ENCODE results near the gene TMPRSS5.

The TMPRSS5 gene

DNA sequence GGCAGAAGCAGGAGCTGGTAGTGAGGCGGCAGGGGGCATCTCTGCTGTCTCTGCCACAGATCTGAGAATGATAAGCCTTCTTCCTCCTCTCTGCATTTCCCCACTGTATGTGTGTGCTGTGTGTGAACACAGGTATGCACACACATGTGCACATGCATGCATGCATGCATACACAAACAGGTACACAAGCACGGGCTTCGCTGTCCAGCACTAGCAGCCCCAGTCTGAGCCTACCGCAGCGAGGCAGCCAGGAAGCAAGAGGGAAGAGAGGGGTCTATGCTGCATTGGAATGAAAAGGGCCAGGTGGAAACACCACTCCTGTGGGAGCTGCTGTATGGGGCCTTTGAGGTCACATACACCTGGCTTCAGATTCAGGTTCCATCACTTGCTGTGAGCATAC lies 62.4 kb downstream of the TMPRSS5 start:
- H3K36me3 ChIP-seq, result no peaks in the 10 kb centered on the region
- H3K4me1 ChIP-seq (ENCODE audit: control insufficient read depth in 1 of 2, insufficient read depth in 1 of 2, low read depth in 1 of 2, low read length in 1 of 2), result no peaks in the 10 kb centered on the region
- TF ChIP-seq, protein P1, sequence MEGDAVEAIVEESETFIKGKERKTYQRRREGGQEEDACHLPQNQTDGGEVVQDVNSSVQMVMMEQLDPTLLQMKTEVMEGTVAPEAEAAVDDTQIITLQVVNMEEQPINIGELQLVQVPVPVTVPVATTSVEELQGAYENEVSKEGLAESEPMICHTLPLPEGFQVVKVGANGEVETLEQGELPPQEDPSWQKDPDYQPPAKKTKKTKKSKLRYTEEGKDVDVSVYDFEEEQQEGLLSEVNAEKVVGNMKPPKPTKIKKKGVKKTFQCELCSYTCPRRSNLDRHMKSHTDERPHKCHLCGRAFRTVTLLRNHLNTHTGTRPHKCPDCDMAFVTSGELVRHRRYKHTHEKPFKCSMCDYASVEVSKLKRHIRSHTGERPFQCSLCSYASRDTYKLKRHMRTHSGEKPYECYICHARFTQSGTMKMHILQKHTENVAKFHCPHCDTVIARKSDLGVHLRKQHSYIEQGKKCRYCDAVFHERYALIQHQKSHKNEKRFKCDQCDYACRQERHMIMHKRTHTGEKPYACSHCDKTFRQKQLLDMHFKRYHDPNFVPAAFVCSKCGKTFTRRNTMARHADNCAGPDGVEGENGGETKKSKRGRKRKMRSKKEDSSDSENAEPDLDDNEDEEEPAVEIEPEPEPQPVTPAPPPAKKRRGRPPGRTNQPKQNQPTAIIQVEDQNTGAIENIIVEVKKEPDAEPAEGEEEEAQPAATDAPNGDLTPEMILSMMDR (IDR thresholded peaks at IDR 0.05), result no peak
- no peak overlapping the region for H3K4me3 ChIP-seq (ENCODE audit: low read depth in 1 of 2, low read length in 1 of 2)
- no peaks in the 10 kb centered on the region for H3K9me3 ChIP-seq
- no peaks in the 10 kb centered on the region for H3K27me3 ChIP-seq
- no peak overlapping the region for H3K27ac ChIP-seq

DNA sequence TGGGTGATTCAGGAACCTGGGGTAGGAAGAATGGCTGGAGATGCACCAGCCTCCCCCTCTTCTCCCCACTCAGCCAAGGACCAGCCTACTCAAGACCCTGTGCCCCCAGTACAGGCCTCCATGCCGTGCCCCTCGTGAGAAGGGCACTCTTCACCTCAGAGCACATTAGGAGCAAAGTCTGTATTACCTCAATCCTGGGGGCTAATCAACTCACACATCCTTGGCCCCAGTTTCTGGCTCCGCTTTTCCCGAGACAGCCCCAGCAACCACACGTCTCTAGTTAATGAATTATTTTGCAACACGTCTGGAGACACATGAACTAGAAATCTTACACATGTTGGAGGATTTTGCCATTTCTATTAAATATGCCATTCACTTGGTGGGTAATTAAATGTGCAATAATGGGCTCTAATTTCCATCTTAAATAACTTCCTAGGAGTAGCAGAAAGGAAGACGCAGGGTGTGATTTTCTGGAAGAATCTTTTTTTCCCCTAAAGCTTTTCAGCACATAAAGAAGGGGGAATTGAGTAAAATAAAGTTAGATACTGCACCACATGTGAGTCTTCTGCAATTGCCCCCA lies 63.0 kb downstream of the TMPRSS5 start:
- no peaks in the 10 kb centered on the region for H3K36me3 ChIP-seq
- H3K4me3 ChIP-seq (ENCODE audit: low read depth in 1 of 2, low read length in 1 of 2), result no peak overlapping the region
- H3K27me3 ChIP-seq, result no peaks in the 10 kb centered on the region
- H3K4me1 ChIP-seq (ENCODE audit: control insufficient read depth in 1 of 2, insufficient read depth in 1 of 2, low read depth in 1 of 2, low read length in 1 of 2), result no peaks in the 10 kb centered on the region
- no peaks in the 10 kb centered on the region for H3K9me3 ChIP-seq
- H3K27ac ChIP-seq, result no peak overlapping the region
- TF ChIP-seq, protein P1 (IDR thresholded peaks at IDR 0.05), result no peak

DNA sequence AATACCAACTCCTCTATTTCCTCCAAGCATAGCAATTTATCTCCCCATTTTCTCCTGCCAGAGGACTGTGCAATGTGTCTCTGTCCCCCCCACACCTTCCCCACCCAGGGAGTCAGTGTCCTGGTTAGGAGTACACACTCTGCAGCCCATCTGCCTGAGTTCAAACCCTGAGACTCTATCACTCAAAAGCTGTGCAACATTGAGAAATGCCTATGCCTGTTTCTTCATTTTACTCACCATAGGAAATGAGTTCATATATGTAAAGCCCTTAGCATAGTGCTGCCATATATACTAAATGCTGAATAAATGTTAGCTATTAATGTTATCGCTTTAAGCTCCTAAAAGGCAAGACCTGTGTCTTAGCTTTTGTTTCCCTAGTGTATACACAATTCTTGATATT lies 64.0 kb downstream of the TMPRSS5 start:
- TF ChIP-seq, protein P1 (IDR thresholded peaks at IDR 0.05), result no peak
- H3K27me3 ChIP-seq, result no peaks in the 10 kb centered on the region
- no peak overlapping the region for H3K4me3 ChIP-seq (ENCODE audit: low read depth in 1 of 2, low read length in 1 of 2)
- H3K4me1 ChIP-seq (ENCODE audit: control insufficient read depth in 1 of 2, insufficient read depth in 1 of 2, low read depth in 1 of 2, low read length in 1 of 2), result no peaks in the 10 kb centered on the region
- H3K9me3 ChIP-seq, result no peaks in the 10 kb centered on the region
- no peaks in the 10 kb centered on the region for H3K36me3 ChIP-seq
- H3K27ac ChIP-seq, result no peak overlapping the region

DNA sequence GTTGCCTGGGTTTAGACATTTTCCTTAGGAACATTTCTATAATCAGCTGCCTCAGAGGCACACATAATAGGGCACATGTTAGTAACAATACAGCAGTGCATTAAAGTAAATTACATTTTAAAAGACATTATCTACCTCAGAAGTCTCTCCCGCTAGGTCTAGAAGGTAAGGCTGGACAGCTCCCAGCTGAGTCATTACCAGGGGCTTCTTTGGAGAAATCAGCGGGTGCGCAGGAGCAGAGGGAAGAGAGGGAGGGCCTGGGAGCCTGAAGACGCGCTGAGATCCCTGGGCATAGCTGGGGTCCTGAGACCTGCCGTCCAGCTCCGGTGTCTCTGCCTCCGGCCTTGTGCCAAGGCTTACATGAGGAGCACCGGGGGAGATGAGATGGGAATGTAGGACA lies 67.7 kb downstream of the TMPRSS5 start:
- H3K27ac ChIP-seq, result no peak overlapping the region
- no peaks in the 10 kb centered on the region for H3K4me1 ChIP-seq (ENCODE audit: control insufficient read depth in 1 of 2, insufficient read depth in 1 of 2, low read depth in 1 of 2, low read length in 1 of 2)
- no peaks in the 10 kb centered on the region for H3K9me3 ChIP-seq
- TF ChIP-seq, protein P1 (IDR thresholded peaks at IDR 0.05), result no peak
- no peaks in the 10 kb centered on the region for H3K27me3 ChIP-seq
- H3K36me3 ChIP-seq, result no peaks in the 10 kb centered on the region
- no peak overlapping the region for H3K4me3 ChIP-seq (ENCODE audit: low read depth in 1 of 2, low read length in 1 of 2)

DNA sequence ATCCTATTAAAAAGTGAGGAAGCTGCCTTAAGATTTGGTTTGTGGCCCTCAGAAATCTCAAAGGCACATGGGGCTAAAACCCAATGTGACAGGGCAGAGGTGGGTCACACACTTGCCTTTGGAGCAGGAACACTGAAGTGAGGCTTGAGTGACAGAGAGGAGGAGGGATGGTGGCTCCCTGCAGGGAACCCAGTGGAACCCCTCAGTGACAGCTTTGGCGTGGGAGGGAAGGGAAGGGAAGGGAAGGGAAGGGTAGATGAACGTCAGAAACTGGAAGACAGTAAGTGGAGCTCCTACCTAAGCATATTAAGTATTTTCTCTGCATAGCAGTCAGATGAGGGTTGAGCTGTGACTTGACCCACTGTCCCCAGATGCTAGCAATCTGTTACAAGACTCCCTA lies 68.5 kb downstream of the TMPRSS5 start:
- Histone ChIP-seq H3K36me3 (no peaks in the 10 kb centered on the region), H3K27ac (no peak overlapping the region), H3K4me3 (ENCODE audit: low read depth in 1 of 2, low read length in 1 of 2) (no peak overlapping the region), H3K4me1 (ENCODE audit: control insufficient read depth in 1 of 2, insufficient read depth in 1 of 2, low read depth in 1 of 2, low read length in 1 of 2) (no peaks in the 10 kb centered on the region), H3K9me3 (no peaks in the 10 kb centered on the region), H3K27me3 (no peaks in the 10 kb centered on the region)
- TF ChIP-seq, protein P1 (IDR thresholded peaks at IDR 0.05), result no peak
